PC-3 (cell line): Measurements from ENCODE around the gene CCL22. TPM values are rescaled to one million over a fixed set of nuclear protein-coding genes. Genes with fewer than 3 reads are reported as not detected.

Source experiments
- ATAC-seq: fragments of 200-7000 bp; cut with Tn5 transposase; 2 replicates; pipeline ENCODE4 v1.9.1; 2020; ENCODE audit warnings: mild to moderate bottlenecking, moderate library complexity
- BruUV-seq: library from RNA; stranded (reverse); fragments of 400-500 nt; replicated peaks from 2 replicates; lab custom pipeline; 2021; lab: Mats Ljungman, UMichigan
- CTCF ChIA-PET: fragments of 300-600 bp; sonication (Branson Sonifier 250); formaldehyde crosslinking; loops from one replicate; lab custom pipeline; 2022; ENCODE audit warnings: antibody characterized with exemption; lab: Charles Lee
- POLR2A ChIA-PET: fragments of 300-600 bp; sonication (Branson Sonifier 250); formaldehyde crosslinking; loops from one replicate; lab custom pipeline; 2022; ENCODE audit warnings: antibody characterized with exemption; ENCODE audit not compliant: unreplicated experiment; lab: Charles Lee
- DNase-seq: peaks from one replicate; pipeline ENCODE4 v3.0.0-alpha.2; 2015
- H2AFZ ChIP-seq: fragments of 300-600 bp; sonication (generic); 2 replicates; pipeline ENCODE4 v1.6.0; 2016; ENCODE audit warnings: antibody characterized with exemption, low read length
- H3F3A ChIP-seq: fragments of 300-600 bp; sonication (generic); one replicate; pipeline ENCODE4 v1.6.0; 2017; ENCODE audit warnings: antibody characterized with exemption, low read length, control low read depth, mild to moderate bottlenecking; ENCODE audit not compliant: unreplicated experiment
- H3K27ac ChIP-seq: fragments of 300-600 bp; sonication (generic); 2 replicates; pipeline ENCODE4 v1.5.1; 2016; ENCODE audit warnings: mild to moderate bottlenecking, low read length
- H3K27me3 ChIP-seq: fragments of 300-600 bp; sonication (generic); 2 replicates; pipeline ENCODE4 v1.6.1; 2016; ENCODE audit warnings: low read length, mixed read lengths
- H3K36me3 ChIP-seq: fragments of 300-600 bp; sonication (generic); 2 replicates; pipeline ENCODE4 v1.6.1; 2016; ENCODE audit warnings: low read depth, mixed run types, low read length, mixed read lengths
- H3K4me1 ChIP-seq: fragments of 300-600 bp; sonication (generic); 2 replicates; pipeline ENCODE4 v1.5.1; 2016; ENCODE audit warnings: low read length; ENCODE audit not compliant: insufficient read depth
- H3K4me2 ChIP-seq: fragments of 300-600 bp; sonication (generic); 2 replicates; pipeline ENCODE4 v1.6.0; 2016; ENCODE audit warnings: low read length
- H3K4me3 ChIP-seq: fragments of 300-600 bp; sonication (generic); 2 replicates; pipeline ENCODE4 v1.5.1; 2016; ENCODE audit warnings: mild to moderate bottlenecking, low read length, mixed read lengths
- H3K79me2 ChIP-seq: fragments of 300-600 bp; sonication (generic); 2 replicates; pipeline ENCODE4 v1.6.1; 2017; ENCODE audit warnings: low read length, mixed read lengths
- H3K9ac ChIP-seq: fragments of 300-600 bp; sonication (generic); 2 replicates; pipeline ENCODE4 v1.6.0; 2016; ENCODE audit warnings: mild to moderate bottlenecking, low read length
- H3K9me2 ChIP-seq: fragments of 300-600 bp; sonication (generic); replicated peaks from 2 replicates; pipeline ENCODE4 v1.6.1; 2016; ENCODE audit warnings: mixed run types, low read length, mixed read lengths
- H3K9me3 ChIP-seq: fragments of 300-600 bp; sonication (generic); 2 replicates; pipeline ENCODE4 v1.6.1; 2016; ENCODE audit warnings: low read length, mixed read lengths
- H4K20me1 ChIP-seq: fragments of 300-600 bp; sonication (generic); 2 replicates; pipeline ENCODE4 v1.6.1; 2016; ENCODE audit warnings: low read length, mixed read lengths
- EZH2 ChIP-seq: fragments of 300-600 bp; sonication (generic); IDR thresholded peaks from one replicate; pipeline ENCODE4 v1.6.1; 2017; ENCODE audit warnings: antibody characterized with exemption, mild to moderate bottlenecking, low read length; ENCODE audit not compliant: unreplicated experiment
- EZH2phosphoT487 ChIP-seq: fragments of 300-600 bp; sonication (generic); IDR thresholded peaks from 2 replicates; pipeline ENCODE4 v1.6.1; 2018; ENCODE audit warnings: mild to moderate bottlenecking, antibody characterized with exemption, low read length, borderline replicate concordance
- intact Hi-C: fragments of 100-400 bp; cut with micrococcal nuclease; formaldehyde crosslinking; loops from 2 replicates; pipeline ENCODE4 v1.9.0; 2023
- total RNA-seq: library from RNA; depleted of rRNA; stranded (reverse); fragments of >200 nt; gene quantifications from 2 replicates; pipeline ENCODE4 v1.2.3, GENCODE V29; 2014
- TF ChIP-seq, protein P1 (sequence below): fragments of 300-600 bp; sonication (generic); conservative IDR thresholded peaks from 2 replicates; pipeline ENCODE4 v1.5.1; 2017; ENCODE audit warnings: antibody characterized with exemption, low read depth, mild to moderate bottlenecking, low read length

Gene CCL22
- total RNA-seq, 1 experiment from 2014 or later = not detected

- no peak overlapping the region for H3K4me3 ChIP-seq
- DNase-seq (peak; percentile 70), ATAC-seq (peak; percentile 86)
- TF ChIP-seq EZH2 (no peak), EZH2phosphoT487 (no peak)
- TF ChIP-seq, protein P1, sequence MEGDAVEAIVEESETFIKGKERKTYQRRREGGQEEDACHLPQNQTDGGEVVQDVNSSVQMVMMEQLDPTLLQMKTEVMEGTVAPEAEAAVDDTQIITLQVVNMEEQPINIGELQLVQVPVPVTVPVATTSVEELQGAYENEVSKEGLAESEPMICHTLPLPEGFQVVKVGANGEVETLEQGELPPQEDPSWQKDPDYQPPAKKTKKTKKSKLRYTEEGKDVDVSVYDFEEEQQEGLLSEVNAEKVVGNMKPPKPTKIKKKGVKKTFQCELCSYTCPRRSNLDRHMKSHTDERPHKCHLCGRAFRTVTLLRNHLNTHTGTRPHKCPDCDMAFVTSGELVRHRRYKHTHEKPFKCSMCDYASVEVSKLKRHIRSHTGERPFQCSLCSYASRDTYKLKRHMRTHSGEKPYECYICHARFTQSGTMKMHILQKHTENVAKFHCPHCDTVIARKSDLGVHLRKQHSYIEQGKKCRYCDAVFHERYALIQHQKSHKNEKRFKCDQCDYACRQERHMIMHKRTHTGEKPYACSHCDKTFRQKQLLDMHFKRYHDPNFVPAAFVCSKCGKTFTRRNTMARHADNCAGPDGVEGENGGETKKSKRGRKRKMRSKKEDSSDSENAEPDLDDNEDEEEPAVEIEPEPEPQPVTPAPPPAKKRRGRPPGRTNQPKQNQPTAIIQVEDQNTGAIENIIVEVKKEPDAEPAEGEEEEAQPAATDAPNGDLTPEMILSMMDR = no peak
- H3F3A ChIP-seq = no peaks in the 10 kb centered on the region
- peak overlapping the region; percentile 58 for H3K27ac ChIP-seq
- ChIA-PET POLR2A (no interaction called here), CTCF (no interaction called here)
- no TSS peak for BruUV-seq
- H3K9ac ChIP-seq = no peak overlapping the region; the same call in 1 of the 2 replicates
- H3K36me3 ChIP-seq = no peaks in the 10 kb centered on the region
- no peaks in the 10 kb centered on the region for H3K27me3 ChIP-seq
- H2AFZ ChIP-seq = no peak overlapping the region
- H4K20me1 ChIP-seq = no peaks in the 10 kb centered on the region
- no peaks in the 10 kb centered on the region for H3K9me3 ChIP-seq
- peak overlapping the region; percentile 15; the same call in 1 of the 2 replicates for H3K4me2 ChIP-seq
- intact Hi-C loops = no loop called here
- peaks cover 7% of the 10 kb centered on the region for H3K4me1 ChIP-seq
- H3K79me2 ChIP-seq = no peaks in the 10 kb centered on the region
- H3K9me2 ChIP-seq = no peaks in the 10 kb centered on the region
These were observed 8.7 kb downstream of the CCL22 start for GRCh38 chr16:57367116-57367752.

DNA sequence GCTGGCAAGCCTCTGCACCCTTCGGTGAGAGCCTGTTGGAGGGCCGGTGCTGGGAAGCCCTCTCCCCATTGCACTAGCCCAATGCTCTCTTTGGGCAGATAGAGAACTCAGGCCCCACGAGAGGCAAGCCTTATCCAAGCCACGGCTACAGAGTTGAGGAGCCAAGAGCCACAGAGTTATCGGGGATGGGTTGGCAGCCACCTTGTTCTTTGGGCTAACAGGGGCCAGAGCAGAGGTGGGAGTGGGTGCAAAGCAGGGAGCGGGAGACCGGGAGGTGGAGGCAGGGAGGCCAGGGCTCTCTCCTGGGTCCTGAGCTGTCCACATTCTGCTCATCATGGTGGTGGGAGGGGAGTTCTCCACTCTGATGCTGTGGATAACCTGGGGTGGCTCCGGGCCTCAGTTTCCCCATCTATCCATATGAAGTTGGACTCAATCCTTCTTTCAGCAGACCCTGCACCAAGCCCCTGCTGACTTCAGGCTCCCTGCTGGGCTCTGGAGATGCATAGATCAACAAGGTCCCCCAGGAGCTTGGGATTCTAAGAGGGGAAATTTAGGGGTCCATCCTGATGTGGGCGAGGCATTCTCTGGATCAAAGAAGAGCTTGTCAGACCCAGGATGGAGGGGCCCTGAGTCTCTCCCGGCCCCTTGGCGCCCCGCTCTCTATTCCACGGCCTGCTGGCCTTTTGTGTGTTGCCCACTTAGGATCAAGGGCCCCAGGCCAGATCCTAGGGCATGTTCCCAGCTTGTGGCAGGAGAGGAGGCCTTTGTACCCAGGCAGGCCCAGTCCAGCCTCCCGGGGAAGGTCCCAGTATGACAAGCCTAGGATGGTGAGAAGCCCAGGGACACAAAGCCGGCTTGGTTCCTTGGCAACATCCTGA lies 13.2 kb downstream of the CCL22 start:
- Histone ChIP-seq H2AFZ (no peak overlapping the region), H3K9me2 (no peaks in the 10 kb centered on the region), H3K79me2 (no peaks in the 10 kb centered on the region), H3K9me3 (no peaks in the 10 kb centered on the region), H3K27ac (no peak overlapping the region), H3K27me3 (no peaks in the 10 kb centered on the region), H4K20me1 (no peaks in the 10 kb centered on the region), H3K4me3 (no peak overlapping the region), H3K4me1 (peaks cover 9% of the 10 kb centered on the region), H3K4me2 (no peak overlapping the region), H3K36me3 (no peaks in the 10 kb centered on the region), H3K9ac (no peak overlapping the region), H3F3A (no peaks in the 10 kb centered on the region)
- ChIA-PET CTCF (no interaction called here), POLR2A (no interaction called here)
- DNase-seq (no peak), ATAC-seq (no peak)
- no TSS peak for BruUV-seq
- TF ChIP-seq, protein P1 = no peak
- TF ChIP-seq EZH2phosphoT487 = no peak
- no peak for TF ChIP-seq EZH2
- intact Hi-C loops = no loop called here
